SIG-M5 treated with dmso at 0.1 percent for 504 hours (cell line): ENCODE data around the gene PPIA.
"Not testable (repeated sequence)": the region's sequence is repeated elsewhere in the genome, so short reads cannot be mapped to it uniquely, and the experiment has no call there.

Experiments used
- DNase-seq: peaks from one replicate; lab custom pipeline; 2025; ENCODE audit not compliant: unreplicated experiment; lab: John Stamatoyannopoulos, UW

The PPIA gene

GRCh38 chr7:44762726-44763522, 33.6 kb upstream of the PPIA start:
- no peak for DNase-seq

DNA sequence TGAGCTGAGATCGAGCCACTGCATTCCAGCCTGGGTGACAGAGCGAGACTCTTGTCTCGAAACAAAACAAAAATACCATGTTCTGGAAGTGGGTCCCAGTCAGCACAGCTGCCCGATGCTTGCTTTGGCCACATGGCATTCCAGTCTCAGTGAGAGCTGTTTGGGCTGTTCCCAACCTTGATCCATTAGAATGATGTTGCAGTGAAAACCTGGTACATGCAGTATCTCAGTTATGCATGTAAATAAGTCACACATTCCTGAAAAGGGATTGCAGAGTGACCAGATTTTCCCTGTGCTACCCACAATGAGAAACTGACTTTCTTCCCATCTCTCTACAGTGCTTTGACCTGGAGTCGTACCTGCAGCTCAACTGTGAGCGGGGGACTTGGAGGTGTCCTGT, 32.4 kb upstream of the PPIA start:
- no peak for DNase-seq

DNA sequence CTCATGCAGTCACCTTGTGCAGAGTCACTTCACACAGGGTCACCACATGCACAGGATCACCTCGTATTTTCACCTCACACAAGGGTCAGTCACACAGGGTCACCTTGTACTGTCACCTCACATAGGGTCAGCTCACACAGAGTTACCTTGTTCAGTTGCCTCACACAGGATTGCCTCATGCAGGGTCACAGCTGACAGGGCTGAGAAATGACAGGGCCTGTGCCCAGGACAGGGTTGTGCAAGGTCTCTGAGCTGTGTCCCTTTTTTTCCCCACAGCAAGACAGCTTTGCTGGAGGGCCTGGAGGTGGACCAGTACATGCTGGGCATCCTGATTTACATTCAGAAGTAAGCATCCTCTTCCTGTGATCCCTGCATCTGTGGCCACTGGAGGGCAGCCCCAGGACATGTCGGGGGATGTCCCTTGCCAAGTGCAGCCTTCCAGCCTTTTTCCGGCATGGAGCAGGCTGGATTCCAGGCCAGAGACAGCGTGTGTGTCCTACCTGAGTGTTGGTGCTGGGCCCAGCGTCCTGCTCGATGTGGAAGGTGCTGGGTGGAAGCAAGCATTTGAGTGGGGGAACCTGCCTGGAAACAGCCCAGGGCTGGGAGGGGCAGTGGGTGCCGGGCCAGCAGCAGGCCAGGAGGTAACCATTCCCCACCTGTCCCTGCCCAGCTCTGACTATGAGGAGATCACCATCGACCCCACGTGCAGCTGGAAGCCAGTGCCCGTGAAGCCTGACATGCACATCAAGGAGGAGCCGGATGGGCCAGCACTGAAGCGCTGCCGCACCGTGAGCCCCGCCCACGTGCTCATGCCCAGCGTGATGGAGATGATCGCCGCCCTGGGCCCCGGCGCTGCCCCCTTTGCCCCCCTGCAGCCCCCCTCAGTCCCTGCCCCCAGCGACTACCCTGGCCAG, 31.6 kb upstream of the PPIA start:
- DNase-seq, result no peak

- no peak for DNase-seq
These were observed 30.7 kb upstream of the PPIA start for GRCh38 chr7:44765579-44766415.

- no peak for DNase-seq
These were observed 30.1 kb upstream of the PPIA start for GRCh38 chr7:44766416-44766801.

DNA sequence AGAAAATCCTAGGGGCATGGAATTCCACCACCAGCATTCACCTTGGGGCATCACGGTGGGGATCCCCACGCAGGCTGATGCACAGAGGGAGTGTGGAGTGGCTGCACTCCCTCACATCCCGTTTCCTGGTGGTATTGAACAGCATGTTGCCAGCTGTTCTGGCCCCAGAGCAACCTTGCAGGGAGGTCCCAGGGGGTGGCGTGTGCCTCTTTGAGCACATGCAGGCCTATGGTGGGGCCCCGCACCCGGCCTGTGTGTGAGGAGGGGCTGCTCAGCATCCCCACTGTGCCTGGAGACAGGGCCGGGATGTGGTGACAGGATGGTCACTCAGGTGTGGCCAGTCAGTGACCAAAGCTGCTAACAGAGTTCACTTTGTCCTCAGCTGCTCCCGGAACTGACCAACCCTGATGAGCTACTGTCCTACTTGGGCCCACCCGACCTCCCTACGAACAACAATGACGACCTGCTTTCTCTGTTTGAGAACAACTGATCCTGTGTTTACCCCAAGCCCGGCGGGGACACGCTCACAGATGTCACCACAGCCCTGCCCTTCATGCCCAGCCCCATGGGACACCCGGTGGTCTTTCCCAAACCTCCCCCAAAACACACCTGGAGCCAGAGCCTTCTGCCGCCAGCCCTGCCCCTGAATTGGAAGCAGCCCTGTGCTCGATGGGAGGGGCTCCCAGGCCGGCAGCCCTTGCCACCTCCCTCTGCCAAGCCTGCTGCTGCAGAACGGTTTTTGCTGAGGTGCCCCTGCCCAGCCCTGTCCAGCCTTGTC, 29.2 kb upstream of the PPIA start:
- DNase-seq, result no peak

GRCh38 chr7:44767912-44768627, 28.4 kb upstream of the PPIA start:
- no peak for DNase-seq

GRCh38 chr7:44768628-44769371, 27.7 kb upstream of the PPIA start:
- DNase-seq, result no peak

- DNase-seq, result no peak
These were observed 27.1 kb upstream of the PPIA start for GRCh38 chr7:44769376-44769775.

- DNase-seq, result no peak
These were observed 26.6 kb upstream of the PPIA start for GRCh38 chr7:44769776-44770294.

DNA sequence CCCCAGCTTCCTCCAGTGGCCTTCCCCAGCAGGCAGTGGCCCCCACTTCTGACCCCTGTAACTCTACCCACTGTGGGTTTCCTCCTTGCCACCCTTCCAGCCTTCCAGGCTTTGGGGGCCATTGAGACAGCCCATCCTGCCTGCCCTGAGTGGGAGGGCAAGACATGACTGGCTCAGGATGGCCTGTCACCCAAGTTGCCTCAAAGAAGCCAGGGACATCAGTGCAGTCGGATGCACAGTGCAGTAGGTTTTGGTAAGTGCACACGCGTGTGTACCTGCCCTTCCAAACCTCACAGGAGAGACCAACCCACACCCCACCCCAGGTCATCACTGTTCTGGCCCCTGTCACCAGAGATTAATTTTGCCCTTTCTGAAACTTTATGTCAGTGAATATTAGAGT, 25.1 kb upstream of the PPIA start:
- no peak for DNase-seq

GRCh38 chr7:44772440-44772839, 24.0 kb upstream of the PPIA start:
- DNase-seq, result no peak

DNA sequence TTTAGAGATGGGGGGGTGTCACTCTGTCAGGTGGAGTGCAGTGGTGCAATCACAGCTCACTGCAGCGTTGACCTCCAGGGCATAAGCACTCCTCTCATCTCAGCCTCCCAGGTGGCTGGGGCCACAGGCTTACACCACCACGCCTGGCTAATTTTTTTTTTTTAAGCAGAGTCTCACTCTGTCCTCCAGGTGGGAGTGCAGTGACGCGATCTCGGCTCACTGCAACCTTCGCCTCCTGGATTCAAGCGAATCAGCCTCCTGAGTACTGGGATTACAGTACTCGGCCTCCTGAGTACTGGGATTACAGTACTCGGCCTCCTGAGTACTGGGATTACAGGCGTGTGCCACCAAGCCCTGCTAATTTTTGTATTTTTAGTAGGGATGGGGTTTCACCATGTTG, 23.6 kb upstream of the PPIA start:
- DNase-seq, result no peak

DNA sequence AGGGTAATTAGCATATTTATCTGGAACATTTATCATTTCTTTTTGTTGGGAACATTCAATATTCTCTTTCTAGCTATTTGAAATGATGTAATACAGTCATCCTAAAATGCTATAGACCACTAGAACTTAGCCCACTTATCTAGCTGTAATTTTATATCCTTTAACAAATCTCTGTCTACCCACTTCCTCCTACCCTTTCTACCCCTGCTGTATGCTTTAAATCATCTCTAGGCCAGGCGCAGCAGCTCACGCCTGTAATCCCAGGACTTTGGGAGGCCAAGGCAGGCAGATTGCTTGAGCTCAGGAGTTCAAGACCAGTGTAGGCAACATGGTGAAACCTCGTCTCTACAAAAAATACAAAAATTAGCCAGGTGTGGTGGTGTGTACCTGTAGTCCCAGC, 22.0 kb upstream of the PPIA start:
- DNase-seq, result not testable (repeated sequence)

- no peak for DNase-seq
These were observed 20.9 kb upstream of the PPIA start for GRCh38 chr7:44775383-44776107.

DNA sequence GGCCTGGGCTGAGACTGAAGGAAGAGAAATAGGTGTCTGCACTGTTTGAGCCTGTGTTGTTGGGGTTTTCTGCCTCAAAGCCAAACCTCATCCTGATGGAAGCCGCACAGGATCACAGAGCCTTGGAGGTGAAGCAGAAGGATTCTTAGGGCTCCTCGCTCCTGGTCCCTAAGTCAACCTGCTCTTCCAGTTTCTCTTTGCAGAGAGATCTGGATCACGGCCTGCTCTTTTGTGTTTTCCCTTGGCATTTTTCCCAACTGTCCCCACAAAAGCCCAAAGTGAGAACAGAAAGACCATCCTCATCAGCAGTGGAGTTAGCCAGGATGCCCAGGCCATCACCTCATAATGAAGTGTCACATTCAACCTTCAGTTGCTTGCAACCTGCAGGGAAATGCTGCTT, 20.3 kb upstream of the PPIA start:
- DNase-seq, result peak; percentile 11

- no peak for DNase-seq
These were observed 14.0 kb upstream of the PPIA start for GRCh38 chr7:44782460-44782859.

DNA sequence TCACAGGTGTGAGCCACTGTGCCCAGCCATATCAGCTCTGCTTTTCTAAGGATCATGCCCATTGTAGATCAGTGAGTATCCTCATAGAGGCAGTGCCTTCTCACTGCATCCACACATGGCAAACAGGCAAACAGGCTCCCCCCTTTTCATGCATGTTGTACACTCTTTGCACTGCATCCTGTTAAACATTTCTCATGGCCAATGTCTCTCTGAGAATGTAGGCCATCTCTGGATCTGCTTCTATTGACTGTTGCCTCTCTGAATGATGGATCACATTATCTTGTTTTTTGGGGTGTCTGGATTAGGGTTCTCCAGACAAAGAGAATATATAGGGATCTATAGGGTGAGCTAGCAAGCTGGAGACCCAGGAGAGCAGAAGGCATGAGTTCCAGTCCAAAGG, 13.1 kb upstream of the PPIA start:
- DNase-seq, result no peak
